Gastroesophageal sphincter (tissue), 3 donors: Measurements from ENCODE around the gene ZNF197.

ENCODE experiments used
- CTCF ChIP-seq, 4 experiments: fragments of 200-600 bp in 2 of 4; fragments of 450-650 bp in 2 of 4; sonication (generic) in 1 of 4; IDR thresholded peaks; one replicate each; pipeline ENCODE4 v1.5.1; 2017 to 2019; ENCODE audit warnings: antibody characterized with exemption in 4 of 4, mild to moderate bottlenecking in 2 of 4, moderate library complexity in 2 of 4
- EP300 ChIP-seq: sonication (generic); formaldehyde crosslinking; IDR thresholded peaks from one replicate; pipeline ENCODE4 v1.6.1; 2017; ENCODE audit warnings: antibody characterized with exemption, mild to moderate bottlenecking
- POLR2A ChIP-seq, 2 donors: fragments of 450-650 bp; IDR thresholded peaks; one replicate each; pipeline ENCODE4 v1.6.1; 2017; ENCODE audit warnings: antibody characterized with exemption in 2 of 2, mild to moderate bottlenecking in 2 of 2, moderate library complexity in 1 of 2
- POLR2AphosphoS5 ChIP-seq: sonication (generic); formaldehyde crosslinking; IDR thresholded peaks from one replicate; pipeline ENCODE4 v1.6.1; 2017; ENCODE audit warnings: antibody characterized with exemption

- TF ChIP-seq POLR2A (IDR thresholded peaks at IDR 0.05) (no peak), EP300 (no peak), CTCF (IDR thresholded peaks at IDR 0.05) (no peak), POLR2AphosphoS5 (no peak)
Observed at GRCh38 chr3:44687898-44688297, 63.1 kb downstream of the ZNF197 start.
